ENCODE data around the gene HEBP2. TPM values are rescaled to one million over a fixed set of nuclear protein-coding genes. Genes with fewer than 3 reads are reported as not detected.

Gene HEBP2
- total RNA-seq, 1 experiment from 2014 or later: 73.1 TPM

GRCh38 chr6:138440296-138440695 lies 36.3 kb downstream of the HEBP2 start:
- BruUV-seq (replicated peaks): no TSS peak
- POLR2A ChIA-PET: no interaction called here
- no peaks in the 10 kb centered on the region for H3K4me1 ChIP-seq
- H3K4me1 Mint-ChIP-seq (ENCODE audit: low read depth, unreplicated experiment): no peaks in the 10 kb centered on the region
- H3K4me3 Mint-ChIP-seq (ENCODE audit: unreplicated experiment): no peak overlapping the region
- intact Hi-C loops (cut with micrococcal nuclease; ENCODE audit: unreplicated experiment): no loop called here
- DNase-seq: no peak
- CTCF ChIA-PET: no interaction called here
- peaks cover 14% of the 10 kb centered on the region for H3K36me3 Mint-ChIP-seq (ENCODE audit: insufficient read depth, unreplicated experiment)
- no peak for TF ChIP-seq CTCF (IDR thresholded peaks at IDR 0.05; ENCODE audit: insufficient read depth in 1 of 2, low read depth in 1 of 2, low read length in 1 of 2, severe bottlenecking in 1 of 2, unreplicated experiment in 1 of 2)
- H3K9me3 Mint-ChIP-seq (ENCODE audit: unreplicated experiment): no peaks in the 10 kb centered on the region
- no peak overlapping the region for H3K27ac Mint-ChIP-seq (ENCODE audit: unreplicated experiment)
- H3K36me3 ChIP-seq (ENCODE audit: control insufficient read depth, insufficient read depth, low read length): no peaks in the 10 kb centered on the region
- no peaks in the 10 kb centered on the region for H3K27me3 ChIP-seq (replicated peaks; ENCODE audit: control insufficient read depth, insufficient read depth, low read length)
- H3K27me3 Mint-ChIP-seq (ENCODE audit: insufficient read depth, unreplicated experiment): no peaks in the 10 kb centered on the region
- H3K4me3 ChIP-seq (ENCODE audit: low read depth, low read length): no peak overlapping the region
- no peaks in the 10 kb centered on the region for H3K9me3 ChIP-seq

DNA sequence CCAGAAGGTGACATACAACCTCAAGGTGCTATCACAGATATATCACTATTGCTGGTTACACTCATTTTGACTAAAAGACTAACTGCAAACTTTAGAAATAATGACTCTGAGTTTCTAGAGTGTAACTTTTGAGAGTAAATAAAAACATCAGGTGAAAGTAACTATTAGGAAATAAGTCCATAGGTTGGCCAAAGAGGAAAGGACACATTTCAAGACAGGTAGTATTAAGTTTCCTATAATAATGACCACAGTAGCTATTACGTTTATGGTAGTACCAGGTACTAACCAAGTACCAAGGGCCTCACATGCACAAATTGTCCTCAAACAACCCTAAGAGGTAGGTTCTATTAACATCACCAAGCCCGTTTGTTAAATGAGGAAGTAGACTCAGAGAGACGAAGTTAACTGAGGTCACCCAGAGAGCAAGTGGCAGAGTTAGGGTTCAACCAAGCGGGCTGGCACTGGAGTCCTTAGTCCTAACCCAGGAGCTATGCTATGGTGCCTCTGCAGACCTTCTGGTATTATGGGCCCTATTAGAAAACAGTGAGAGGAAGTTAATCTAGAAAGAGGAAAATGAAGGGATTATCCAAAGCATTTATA lies 36.8 kb downstream of the HEBP2 start:
- H3K36me3 Mint-ChIP-seq (ENCODE audit: insufficient read depth, unreplicated experiment): peaks cover 14% of the 10 kb centered on the region
- Histone ChIP-seq H3K4me3 (ENCODE audit: low read depth, low read length) (no peak overlapping the region), H3K36me3 (ENCODE audit: control insufficient read depth, insufficient read depth, low read length) (no peaks in the 10 kb centered on the region; the same call in 1 of the 2 replicates), H3K27me3 (replicated peaks; ENCODE audit: control insufficient read depth, insufficient read depth, low read length) (no peaks in the 10 kb centered on the region), H3K9me3 (no peaks in the 10 kb centered on the region), H3K4me1 (no peaks in the 10 kb centered on the region)
- H3K27me3 Mint-ChIP-seq (ENCODE audit: insufficient read depth, unreplicated experiment): no peaks in the 10 kb centered on the region
- H3K27ac Mint-ChIP-seq (ENCODE audit: unreplicated experiment): no peak overlapping the region
- intact Hi-C loops (cut with micrococcal nuclease; ENCODE audit: unreplicated experiment): no loop called here
- no peaks in the 10 kb centered on the region for H3K9me3 Mint-ChIP-seq (ENCODE audit: unreplicated experiment)
- no peak for TF ChIP-seq CTCF (IDR thresholded peaks at IDR 0.05; ENCODE audit: insufficient read depth in 1 of 2, low read depth in 1 of 2, low read length in 1 of 2, severe bottlenecking in 1 of 2, unreplicated experiment in 1 of 2)
- BruUV-seq (replicated peaks): no TSS peak
- ChIA-PET CTCF (no interaction called here), POLR2A (no interaction called here)
- no peaks in the 10 kb centered on the region for H3K4me1 Mint-ChIP-seq (ENCODE audit: low read depth, unreplicated experiment)
- no peak overlapping the region for H3K4me3 Mint-ChIP-seq (ENCODE audit: unreplicated experiment)
- DNase-seq: no peak

DNA sequence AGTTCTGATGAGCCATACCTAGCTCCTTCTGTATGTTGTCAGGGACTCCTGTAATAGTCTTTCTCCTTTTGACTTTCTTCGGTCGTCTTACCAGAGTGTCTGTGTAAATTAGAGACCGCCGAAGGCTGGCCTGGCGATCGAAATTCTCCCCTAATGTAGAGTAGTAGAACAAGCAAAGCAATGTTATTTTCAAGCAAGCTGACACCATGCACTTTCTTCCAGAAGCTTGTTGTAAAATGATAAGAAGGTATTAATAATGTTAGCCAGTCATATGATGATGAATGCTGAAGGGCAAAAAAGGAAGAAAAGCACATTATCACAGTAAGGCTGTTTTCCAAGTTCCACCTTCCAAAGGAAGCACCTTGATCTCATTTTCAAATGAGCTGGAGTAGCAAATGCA lies 37.9 kb downstream of the HEBP2 start:
- intact Hi-C loops (cut with micrococcal nuclease; ENCODE audit: unreplicated experiment): no loop called here

More for the DNA sequence above, 37.9 kb downstream of the HEBP2 start:
- no peaks in the 10 kb centered on the region for H3K27me3 Mint-ChIP-seq (ENCODE audit: insufficient read depth, unreplicated experiment)
- peaks cover 19% of the 10 kb centered on the region for H3K36me3 Mint-ChIP-seq (ENCODE audit: insufficient read depth, unreplicated experiment)
- DNase-seq: no peak
- H3K9me3 ChIP-seq: no peaks in the 10 kb centered on the region
- H3K27ac Mint-ChIP-seq (ENCODE audit: unreplicated experiment): no peak overlapping the region
- H3K4me3 Mint-ChIP-seq (ENCODE audit: unreplicated experiment): no peak overlapping the region
- no peak overlapping the region for H3K4me3 ChIP-seq (ENCODE audit: low read depth, low read length)
- no peaks in the 10 kb centered on the region for H3K4me1 ChIP-seq
- CTCF ChIA-PET: interaction anchor here (1.0 kb wide), 1 partner anchor 67 kb away, joined by 3 read pairs; no protein-coding TSS in a partner anchor
- H3K4me1 Mint-ChIP-seq (ENCODE audit: low read depth, unreplicated experiment): no peaks in the 10 kb centered on the region
- no peak for TF ChIP-seq CTCF (IDR thresholded peaks at IDR 0.05; ENCODE audit: insufficient read depth in 1 of 2, low read depth in 1 of 2, low read length in 1 of 2, severe bottlenecking in 1 of 2, unreplicated experiment in 1 of 2)
- no peaks in the 10 kb centered on the region; the same call in 1 of the 2 replicates for H3K36me3 ChIP-seq (ENCODE audit: control insufficient read depth, insufficient read depth, low read length)
- BruUV-seq (replicated peaks): no TSS peak
- POLR2A ChIA-PET: no interaction called here
- H3K9me3 Mint-ChIP-seq (ENCODE audit: unreplicated experiment): no peaks in the 10 kb centered on the region
- H3K27me3 ChIP-seq (replicated peaks; ENCODE audit: control insufficient read depth, insufficient read depth, low read length): no peaks in the 10 kb centered on the region

Measured in Caco-2 (cell line).